ENCODE measurements around the gene ZNF573. TPM values are rescaled to one million over a fixed set of nuclear protein-coding genes. Genes with fewer than 3 reads are reported as not detected.

The ZNF573 gene
- total RNA-seq, 1 donor from 2014 or later = 12.2 TPM

DNA sequence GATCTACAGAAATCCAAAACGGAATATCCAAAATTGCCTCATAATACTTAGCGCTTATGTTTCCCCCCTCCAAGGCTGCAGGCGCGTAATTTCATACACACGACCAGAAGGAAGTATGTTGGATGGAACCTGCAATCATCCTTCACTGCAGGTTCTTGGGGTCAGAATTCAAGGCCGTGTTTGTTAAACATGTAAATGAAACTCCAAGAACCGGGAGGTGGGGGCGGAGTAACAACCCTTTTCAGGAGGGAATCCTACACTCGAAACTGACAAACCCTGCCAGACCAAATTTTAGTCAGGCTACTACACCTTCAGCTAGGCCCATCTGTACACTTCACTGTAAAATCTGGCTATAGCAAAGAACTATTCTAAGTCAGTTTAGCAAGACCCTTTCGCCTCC lies 61.1 kb downstream of the ZNF573 start:
- Mint-ChIP-seq H3K4me3 (ENCODE audit: unreplicated experiment) (peak overlapping the region; percentile 95), H3K27ac (ENCODE audit: unreplicated experiment) (no peak overlapping the region)
- TF ChIP-seq, protein P1, sequence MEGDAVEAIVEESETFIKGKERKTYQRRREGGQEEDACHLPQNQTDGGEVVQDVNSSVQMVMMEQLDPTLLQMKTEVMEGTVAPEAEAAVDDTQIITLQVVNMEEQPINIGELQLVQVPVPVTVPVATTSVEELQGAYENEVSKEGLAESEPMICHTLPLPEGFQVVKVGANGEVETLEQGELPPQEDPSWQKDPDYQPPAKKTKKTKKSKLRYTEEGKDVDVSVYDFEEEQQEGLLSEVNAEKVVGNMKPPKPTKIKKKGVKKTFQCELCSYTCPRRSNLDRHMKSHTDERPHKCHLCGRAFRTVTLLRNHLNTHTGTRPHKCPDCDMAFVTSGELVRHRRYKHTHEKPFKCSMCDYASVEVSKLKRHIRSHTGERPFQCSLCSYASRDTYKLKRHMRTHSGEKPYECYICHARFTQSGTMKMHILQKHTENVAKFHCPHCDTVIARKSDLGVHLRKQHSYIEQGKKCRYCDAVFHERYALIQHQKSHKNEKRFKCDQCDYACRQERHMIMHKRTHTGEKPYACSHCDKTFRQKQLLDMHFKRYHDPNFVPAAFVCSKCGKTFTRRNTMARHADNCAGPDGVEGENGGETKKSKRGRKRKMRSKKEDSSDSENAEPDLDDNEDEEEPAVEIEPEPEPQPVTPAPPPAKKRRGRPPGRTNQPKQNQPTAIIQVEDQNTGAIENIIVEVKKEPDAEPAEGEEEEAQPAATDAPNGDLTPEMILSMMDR (IDR thresholded peaks at IDR 0.05; ENCODE audit: partially characterized antibody, unreplicated experiment) = no peak

DNA sequence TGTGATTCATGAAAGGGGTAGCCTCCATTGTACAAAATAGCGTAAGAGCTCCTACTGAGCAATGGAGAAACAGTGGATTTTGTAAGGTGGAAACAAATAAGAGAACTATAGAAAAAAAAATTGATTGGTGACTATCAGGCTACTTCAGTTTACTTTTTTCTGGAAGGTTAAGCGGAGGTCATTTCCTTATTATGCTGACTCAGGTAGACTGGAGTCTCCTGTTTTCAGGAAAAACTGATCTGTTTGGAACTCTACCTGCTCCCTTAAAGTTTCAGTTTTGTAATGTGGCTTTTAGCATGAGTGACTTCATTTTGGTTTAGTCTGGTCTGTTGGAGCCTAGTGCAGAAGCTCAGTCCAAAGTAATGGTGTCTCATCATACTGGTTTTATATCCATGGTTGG lies 63.2 kb downstream of the ZNF573 start:
- Mint-ChIP-seq H3K4me3 (ENCODE audit: unreplicated experiment) (no peak overlapping the region), H3K27me3 (ENCODE audit: unreplicated experiment) (peaks cover 1% of the 10 kb centered on the region), H3K36me3 (ENCODE audit: unreplicated experiment) (no peaks in the 10 kb centered on the region), H3K27ac (ENCODE audit: unreplicated experiment) (no peak overlapping the region), H3K9me3 (ENCODE audit: unreplicated experiment) (peaks cover 3% of the 10 kb centered on the region), H3K4me1 (ENCODE audit: low read depth, unreplicated experiment) (peaks cover 8% of the 10 kb centered on the region)
- TF ChIP-seq, protein P1 (IDR thresholded peaks at IDR 0.05; ENCODE audit: partially characterized antibody, unreplicated experiment) = no peak
- DNase-seq = no peak

More for the DNA sequence above, 61.1 kb downstream of the ZNF573 start:
- Mint-ChIP-seq H3K9me3 (ENCODE audit: unreplicated experiment) (peaks cover 3% of the 10 kb centered on the region), H3K4me1 (ENCODE audit: low read depth, unreplicated experiment) (peaks cover 8% of the 10 kb centered on the region), H3K36me3 (ENCODE audit: unreplicated experiment) (no peaks in the 10 kb centered on the region), H3K27me3 (ENCODE audit: unreplicated experiment) (peaks cover 1% of the 10 kb centered on the region)
- DNase-seq = no peak

DNA sequence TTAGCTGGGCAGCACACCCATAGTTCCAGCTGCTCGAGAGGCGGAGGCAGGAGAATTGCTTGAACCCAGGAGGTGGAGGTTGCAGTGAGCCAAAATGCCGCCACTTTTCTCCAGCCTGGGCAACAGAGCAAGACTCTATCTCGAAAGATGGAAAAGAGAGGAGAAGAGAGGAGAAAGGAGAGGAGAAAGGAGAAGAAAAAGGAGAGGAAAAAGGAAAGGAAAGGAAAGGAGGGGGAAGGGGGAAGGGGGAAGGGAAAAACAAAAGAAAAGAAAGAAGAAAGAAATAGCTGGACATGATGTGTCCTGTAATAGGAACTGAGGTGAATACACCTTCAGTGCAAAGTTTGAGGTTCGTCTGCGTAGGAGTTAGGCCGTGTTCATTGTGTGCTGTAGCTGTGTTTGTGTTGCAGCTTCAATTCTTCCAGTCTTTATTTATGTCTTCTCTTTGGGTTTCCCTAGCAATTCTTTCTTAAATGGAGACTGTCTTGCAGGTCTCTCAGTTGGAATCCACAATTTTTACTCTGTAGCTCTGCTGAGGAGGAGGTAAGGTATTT lies 73.3 kb downstream of the ZNF573 start:
- Mint-ChIP-seq H3K36me3 (ENCODE audit: unreplicated experiment) (peaks cover 22% of the 10 kb centered on the region), H3K27ac (ENCODE audit: unreplicated experiment) (no peak overlapping the region), H3K9me3 (ENCODE audit: unreplicated experiment) (no peaks in the 10 kb centered on the region), H3K4me3 (ENCODE audit: unreplicated experiment) (no peak overlapping the region), H3K27me3 (ENCODE audit: unreplicated experiment) (peaks cover 2% of the 10 kb centered on the region), H3K4me1 (ENCODE audit: low read depth, unreplicated experiment) (no peaks in the 10 kb centered on the region)
- no peak for DNase-seq
- TF ChIP-seq, protein P1 (IDR thresholded peaks at IDR 0.05; ENCODE audit: partially characterized antibody, unreplicated experiment) = no peak

DNA sequence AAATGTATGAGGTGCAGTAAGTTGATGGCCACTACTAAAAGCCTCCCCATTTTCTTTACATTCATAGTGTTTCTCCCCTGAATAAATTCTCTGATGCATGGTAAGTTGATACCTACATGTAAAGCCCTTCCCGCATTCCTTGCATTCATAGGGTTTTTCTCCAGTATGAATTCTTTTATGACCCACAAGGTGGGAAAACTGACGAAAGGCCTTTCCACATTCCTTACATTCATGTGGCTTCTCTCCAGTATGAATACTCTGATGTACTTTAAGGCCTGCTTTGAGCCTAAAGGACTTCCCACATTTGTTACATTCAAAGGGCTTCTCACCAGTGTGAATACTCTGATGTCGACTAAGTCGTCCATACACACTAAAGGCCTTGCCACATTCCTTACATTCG lies 80.3 kb downstream of the ZNF573 start:
- H3K27ac Mint-ChIP-seq (ENCODE audit: unreplicated experiment) = no peak overlapping the region
- TF ChIP-seq, protein P1 (IDR thresholded peaks at IDR 0.05; ENCODE audit: partially characterized antibody, unreplicated experiment) = no peak
- no peaks in the 10 kb centered on the region for H3K4me1 Mint-ChIP-seq (ENCODE audit: low read depth, unreplicated experiment)
- no peak overlapping the region for H3K4me3 Mint-ChIP-seq (ENCODE audit: unreplicated experiment)
- DNase-seq = no peak
- no peaks in the 10 kb centered on the region for H3K9me3 Mint-ChIP-seq (ENCODE audit: unreplicated experiment)
- peaks cover 34% of the 10 kb centered on the region for H3K36me3 Mint-ChIP-seq (ENCODE audit: unreplicated experiment)
- no peaks in the 10 kb centered on the region for H3K27me3 Mint-ChIP-seq (ENCODE audit: unreplicated experiment)

DNA sequence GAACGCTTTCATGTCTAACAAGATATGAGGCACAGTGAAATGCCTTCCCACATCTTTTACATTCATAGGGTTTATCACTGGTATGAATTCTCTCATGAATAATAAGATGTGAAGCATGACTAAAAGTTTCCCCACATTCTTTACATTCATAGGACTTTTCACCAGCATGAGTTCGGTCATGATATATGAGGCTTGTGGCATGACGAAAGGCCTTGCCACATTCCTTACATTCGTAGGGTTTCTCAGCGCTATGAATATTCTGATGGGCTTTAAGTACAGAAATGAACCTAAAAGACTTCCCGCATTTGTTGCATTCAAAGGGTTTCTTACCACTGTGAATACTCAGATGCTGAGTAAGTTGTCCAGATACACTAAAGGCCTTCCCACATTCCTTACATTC lies 81.2 kb downstream of the ZNF573 start:
- no peak for DNase-seq
- H3K27ac Mint-ChIP-seq (ENCODE audit: unreplicated experiment) = no peak overlapping the region
- no peaks in the 10 kb centered on the region for H3K4me1 Mint-ChIP-seq (ENCODE audit: low read depth, unreplicated experiment)
- H3K36me3 Mint-ChIP-seq (ENCODE audit: unreplicated experiment) = peaks cover 34% of the 10 kb centered on the region
- TF ChIP-seq, protein P1 (IDR thresholded peaks at IDR 0.05; ENCODE audit: partially characterized antibody, unreplicated experiment) = no peak
- no peak overlapping the region for H3K4me3 Mint-ChIP-seq (ENCODE audit: unreplicated experiment)
- H3K27me3 Mint-ChIP-seq (ENCODE audit: unreplicated experiment) = no peaks in the 10 kb centered on the region
- H3K9me3 Mint-ChIP-seq (ENCODE audit: unreplicated experiment) = peaks cover 2% of the 10 kb centered on the region

All from glutamatergic neuron (in vitro differentiated cells).